OCI-LY7 (cell line): ENCODE data around the gene FSD2. TPM values are rescaled to one million over a fixed set of nuclear protein-coding genes. Genes with fewer than 3 reads are reported as not detected.

Experiments used
- BruUV-seq: library from RNA; stranded (reverse); fragments of 400-500 nt; replicated peaks from 2 replicates; lab custom pipeline; 2021; lab: Mats Ljungman, UMichigan
- CTCF ChIA-PET: fragments of 300-600 bp; sonication (Branson Sonifier 250); formaldehyde crosslinking; loops from one replicate; lab custom pipeline; 2022; ENCODE audit warnings: antibody characterized with exemption; ENCODE audit not compliant: unreplicated experiment; lab: Charles Lee
- POLR2A ChIA-PET: fragments of 300-600 bp; sonication (Branson Sonifier 250); formaldehyde crosslinking; loops from one replicate; lab custom pipeline; 2022; ENCODE audit warnings: antibody characterized with exemption; lab: Charles Lee
- DNase-seq: peaks from one replicate; pipeline ENCODE4 v3.0.0-alpha.2; 2015; ENCODE audit warnings: low spot score
- H2AFZ ChIP-seq: fragments of 200-600 bp; sonication (generic), shearing (Covaris generic); 2 replicates; pipeline ENCODE4 v1.6.1; 2014; ENCODE audit warnings: mild to moderate bottlenecking, antibody characterized with exemption, low read length, moderate library complexity
- H3K27ac ChIP-seq: fragments of 200-600 bp; sonication (generic); 2 replicates; pipeline ENCODE4 v1.5.1; 2014; ENCODE audit warnings: mixed run types, low read depth, mild to moderate bottlenecking, moderate library complexity, low read length, inconsistent platforms; ENCODE audit not compliant: poor library complexity, severe bottlenecking
- H3K36me3 ChIP-seq: fragments of 200-600 bp; sonication (generic); 2 replicates; pipeline ENCODE4 v1.6.1; 2014; ENCODE audit warnings: mild to moderate bottlenecking, antibody characterized with exemption, low read length, moderate library complexity, mixed read lengths; ENCODE audit not compliant: insufficient read depth
- H3K4me1 ChIP-seq: fragments of 200-600 bp; sonication (generic); 2 replicates; pipeline ENCODE4 v1.5.1; 2014; ENCODE audit warnings: mild to moderate bottlenecking, low read length; ENCODE audit not compliant: insufficient read depth, poor library complexity, severe bottlenecking
- H3K4me2 ChIP-seq: fragments of 200-600 bp; sonication (generic); 2 replicates; pipeline ENCODE4 v1.6.1; 2014; ENCODE audit warnings: mild to moderate bottlenecking, low read length
- H3K4me3 ChIP-seq: fragments of 200-600 bp; sonication (generic); 2 replicates; pipeline ENCODE4 v1.5.1; 2014; ENCODE audit warnings: mild to moderate bottlenecking, low read depth, low read length; ENCODE audit not compliant: poor library complexity, severe bottlenecking
- H3K79me2 ChIP-seq: fragments of 200-600 bp; sonication (generic); 2 replicates; pipeline ENCODE4 v1.6.1; 2016; ENCODE audit warnings: low read depth, mild to moderate bottlenecking, low read length, moderate library complexity, mixed read lengths; ENCODE audit not compliant: insufficient read depth
- H3K9me2 ChIP-seq: fragments of 200-600 bp; sonication (generic); 2 replicates; pipeline ENCODE4 v1.6.1; 2016; ENCODE audit warnings: mild to moderate bottlenecking, low read length, mixed read lengths; ENCODE audit not compliant: insufficient read depth
- H3K9me3 ChIP-seq: fragments of 200-600 bp; sonication (generic); 2 replicates; pipeline ENCODE4 v1.6.1; 2014; ENCODE audit warnings: mild to moderate bottlenecking, mixed run types, low read length, mixed read lengths
- H4K20me1 ChIP-seq: fragments of 200-600 bp; sonication (generic); 2 replicates; pipeline ENCODE4 v1.6.1; 2014; ENCODE audit warnings: mild to moderate bottlenecking, antibody characterized with exemption, low read length, moderate library complexity, mixed read lengths; ENCODE audit not compliant: insufficient read depth
- EZH2phosphoT487 ChIP-seq: fragments of 200-600 bp; sonication (generic); IDR thresholded peaks from 2 replicates; pipeline ENCODE4 v1.6.1; 2018; ENCODE audit warnings: low read depth, borderline replicate concordance, mild to moderate bottlenecking, mixed run types, antibody characterized with exemption, low read length, moderate library complexity, mixed read lengths
- intact Hi-C: fragments of 100-400 bp; cut with micrococcal nuclease; formaldehyde crosslinking; loops from one replicate; pipeline ENCODE4 v1.10.0; 2022; ENCODE audit not compliant: unreplicated experiment
- total RNA-seq, 2 experiments: library from RNA; depleted of rRNA in 1 of 2; stranded (reverse); fragments of >200 nt in 1 of 2; shearing (Covaris generic) in 1 of 2; gene quantifications; 2 replicates each; pipeline ENCODE4 v1.2.3, GENCODE V29; 2014 to 2022
- TF ChIP-seq, protein P1 (sequence below): fragments of 200-600 bp; sonication (generic); conservative IDR thresholded peaks from 2 replicates; pipeline ENCODE4 v1.5.1; 2014; ENCODE audit warnings: mild to moderate bottlenecking, antibody characterized with exemption, low read length, moderate library complexity, mixed read lengths

Gene FSD2
- total RNA-seq, 2 experiments from 2014 or later = 0.32 to 0.92 TPM

DNA sequence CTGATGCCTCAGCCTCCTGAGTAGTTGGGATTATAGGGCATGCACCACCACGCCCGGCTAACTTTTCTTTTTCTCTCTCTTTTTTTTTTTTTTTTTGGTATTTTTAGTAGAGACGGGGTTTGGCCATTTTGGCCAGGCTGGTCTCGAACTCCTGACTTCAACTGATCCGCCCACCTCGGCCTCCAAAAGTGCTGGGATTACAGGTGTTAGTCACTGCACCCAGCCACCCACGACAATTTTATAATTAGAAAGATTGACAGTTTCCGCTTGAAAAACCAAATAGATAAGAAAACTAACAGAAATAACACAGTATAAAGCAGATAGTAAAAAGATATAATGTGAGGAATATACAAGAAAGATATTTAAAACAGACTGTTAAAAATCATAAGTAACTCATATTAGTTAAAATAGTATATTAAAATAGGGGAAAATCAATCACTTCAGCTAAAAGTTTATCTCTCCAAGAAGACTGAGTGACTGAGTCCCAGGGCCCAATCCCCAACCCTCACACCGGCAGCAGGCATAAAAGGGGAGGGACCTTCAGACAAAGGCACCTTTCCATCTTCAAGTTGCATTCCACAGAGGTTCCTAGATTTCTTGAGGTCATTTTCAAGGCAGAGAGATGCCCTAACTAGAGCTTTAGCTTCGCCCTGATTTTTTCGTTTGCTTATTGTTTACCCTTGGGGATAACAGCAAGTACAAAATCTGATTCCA is 2.2 kb upstream of the FSD2 start:
- BruUV-seq = no TSS peak
- Histone ChIP-seq H3K4me2 (peak overlapping the region; percentile 80), H3K36me3 (peaks cover 9% of the 10 kb centered on the region), H3K79me2 (peaks cover 31% of the 10 kb centered on the region), H3K4me3 (peak overlapping the region; percentile 95), H3K9me2 (no peaks in the 10 kb centered on the region), H3K9me3 (no peaks in the 10 kb centered on the region), H3K4me1 (peaks cover 63% of the 10 kb centered on the region), H3K27ac (peak overlapping the region; percentile 91), H4K20me1 (peaks cover 8% of the 10 kb centered on the region), H2AFZ (peak overlapping the region; percentile 66; the same call in 1 of the 2 replicates)
- TF ChIP-seq EZH2phosphoT487 = no peak
- TF ChIP-seq, protein P1, sequence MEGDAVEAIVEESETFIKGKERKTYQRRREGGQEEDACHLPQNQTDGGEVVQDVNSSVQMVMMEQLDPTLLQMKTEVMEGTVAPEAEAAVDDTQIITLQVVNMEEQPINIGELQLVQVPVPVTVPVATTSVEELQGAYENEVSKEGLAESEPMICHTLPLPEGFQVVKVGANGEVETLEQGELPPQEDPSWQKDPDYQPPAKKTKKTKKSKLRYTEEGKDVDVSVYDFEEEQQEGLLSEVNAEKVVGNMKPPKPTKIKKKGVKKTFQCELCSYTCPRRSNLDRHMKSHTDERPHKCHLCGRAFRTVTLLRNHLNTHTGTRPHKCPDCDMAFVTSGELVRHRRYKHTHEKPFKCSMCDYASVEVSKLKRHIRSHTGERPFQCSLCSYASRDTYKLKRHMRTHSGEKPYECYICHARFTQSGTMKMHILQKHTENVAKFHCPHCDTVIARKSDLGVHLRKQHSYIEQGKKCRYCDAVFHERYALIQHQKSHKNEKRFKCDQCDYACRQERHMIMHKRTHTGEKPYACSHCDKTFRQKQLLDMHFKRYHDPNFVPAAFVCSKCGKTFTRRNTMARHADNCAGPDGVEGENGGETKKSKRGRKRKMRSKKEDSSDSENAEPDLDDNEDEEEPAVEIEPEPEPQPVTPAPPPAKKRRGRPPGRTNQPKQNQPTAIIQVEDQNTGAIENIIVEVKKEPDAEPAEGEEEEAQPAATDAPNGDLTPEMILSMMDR = no peak
- intact Hi-C loops = loop anchor here (2.0 to 5.0 kb wide), 3 partner anchors 179 to 299 kb away; partner anchors contain the start of genes BTBD1, RAMAC and TM6SF1
- ChIA-PET CTCF (no interaction called here), POLR2A (interaction anchor here (1.0 to 1.3 kb wide), 2 partner anchors 48 to 57 kb away, joined by 3 to 6 read pairs; no protein-coding TSS in a partner anchor)
- peak; percentile 57 for DNase-seq

DNA sequence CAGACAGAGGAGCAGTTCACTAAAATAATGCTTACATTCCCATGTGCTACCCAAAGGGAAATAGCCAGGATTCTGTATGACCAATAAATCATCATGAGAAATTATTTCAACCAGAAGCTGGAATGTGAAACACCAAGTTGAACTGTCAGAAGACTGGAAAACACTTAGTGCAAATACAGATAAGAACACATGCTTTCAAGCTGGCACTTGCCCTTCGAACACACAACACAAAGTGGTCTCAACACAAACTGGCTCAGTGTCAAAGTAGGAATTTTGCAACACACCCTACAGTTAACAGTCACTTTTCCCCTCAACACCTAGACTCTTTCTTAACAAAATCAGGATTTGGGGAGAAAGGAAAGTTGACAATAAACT is 1.3 kb downstream of the FSD2 start:
- TF ChIP-seq EZH2phosphoT487 = no peak
- TF ChIP-seq, protein P1 = no peak

More for the DNA sequence above, 1.3 kb downstream of the FSD2 start:
- ChIA-PET POLR2A (interaction anchor here (1.0 to 2.4 kb wide), 6 partner anchors 9 to 258 kb away, joined by 3 to 10 read pairs (median 3); no protein-coding TSS in a partner anchor), CTCF (no interaction called here)
- Histone ChIP-seq H3K36me3 (no peaks in the 10 kb centered on the region), H4K20me1 (no peaks in the 10 kb centered on the region), H3K27ac (peak overlapping the region; percentile 91), H3K79me2 (no peaks in the 10 kb centered on the region), H3K4me1 (peaks cover 61% of the 10 kb centered on the region), H3K4me3 (no peak overlapping the region), H3K9me2 (no peaks in the 10 kb centered on the region), H3K4me2 (peak overlapping the region; percentile 80), H3K9me3 (no peaks in the 10 kb centered on the region), H2AFZ (peak overlapping the region; percentile 57; the same call in 1 of the 2 replicates)
- no peak for DNase-seq
- intact Hi-C loops = no loop called here
- no TSS peak for BruUV-seq
